HPDE6-E6E7 (cell line): Measurements from ENCODE around the gene ASPHD1.
"Not testable (repeated sequence)": the region's sequence is repeated elsewhere in the genome, so short reads cannot be mapped to it uniquely, and the experiment has no call there.

Experiments
- DNase-seq: peaks from one replicate; pipeline ENCODE4 v3.0.0; 2011; ENCODE audit warnings: missing footprints; ENCODE audit errors: extremely low spot score

The ASPHD1 gene

GRCh38 chr16:29900102-29900887 lies at the start of gene ASPHD1:
TSS of gene ASPHD1 (plus strand) at chr16:29900488. CDS start at chr16:29900972, 484 bp downstream.
- DNase-seq: peak; percentile 76

- no peak for DNase-seq
Observed at GRCh38 chr16:29850998-29851397, 49.3 kb upstream of the ASPHD1 start.

- DNase-seq: no peak
Observed at GRCh38 chr16:29852654-29853053, 47.6 kb upstream of the ASPHD1 start.

- DNase-seq: no peak
Observed at GRCh38 chr16:29854520-29855100, 45.7 kb upstream of the ASPHD1 start.

- no peak for DNase-seq
Observed at GRCh38 chr16:29857133-29857760, 43.0 kb upstream of the ASPHD1 start.

- no peak for DNase-seq
Observed at GRCh38 chr16:29858149-29858849, 42.0 kb upstream of the ASPHD1 start.

- DNase-seq: no peak
Observed at GRCh38 chr16:29858974-29859373, 41.3 kb upstream of the ASPHD1 start.

- no peak for DNase-seq
Observed at GRCh38 chr16:29860218-29860617, 40.1 kb upstream of the ASPHD1 start.

- DNase-seq: peak; percentile 25
Observed at GRCh38 chr16:29862383-29862883, 37.9 kb upstream of the ASPHD1 start.

GRCh38 chr16:29862884-29863668 lies 37.2 kb upstream of the ASPHD1 start, which contains the start of gene CDIPT:
TSS of gene CDIPT (minus strand) at chr16:29863226. CDS start at chr16:29862857, 369 bp downstream.
- peak; percentile 89 for DNase-seq

GRCh38 chr16:29863669-29863984 lies 36.7 kb upstream of the ASPHD1 start:
- DNase-seq: no peak

GRCh38 chr16:29864205-29864604 lies 36.1 kb upstream of the ASPHD1 start:
- no peak for DNase-seq

GRCh38 chr16:29868396-29869009 lies 31.8 kb upstream of the ASPHD1 start:
- DNase-seq: no peak

GRCh38 chr16:29869067-29869466 lies 31.2 kb upstream of the ASPHD1 start:
- DNase-seq: not testable (repeated sequence)

- no peak for DNase-seq
Observed at GRCh38 chr16:29871822-29872546, 28.3 kb upstream of the ASPHD1 start.

- no peak for DNase-seq
Observed at GRCh38 chr16:29873319-29873718, 27.0 kb upstream of the ASPHD1 start.

GRCh38 chr16:29875206-29875605 lies 25.1 kb upstream of the ASPHD1 start:
- no peak for DNase-seq

- no peak for DNase-seq
Observed at GRCh38 chr16:29876217-29876593, 24.1 kb upstream of the ASPHD1 start.

- DNase-seq: no peak
Observed at GRCh38 chr16:29876594-29877249, 23.6 kb upstream of the ASPHD1 start.
